ENCODE results near the gene WEE2. TPM values are rescaled to one million over a fixed set of nuclear protein-coding genes. Genes with fewer than 3 reads are reported as not detected.

Gene WEE2
- total and polyA plus RNA-seq, 8 donors = 0.37 TPM; not detected in 7

DNA sequence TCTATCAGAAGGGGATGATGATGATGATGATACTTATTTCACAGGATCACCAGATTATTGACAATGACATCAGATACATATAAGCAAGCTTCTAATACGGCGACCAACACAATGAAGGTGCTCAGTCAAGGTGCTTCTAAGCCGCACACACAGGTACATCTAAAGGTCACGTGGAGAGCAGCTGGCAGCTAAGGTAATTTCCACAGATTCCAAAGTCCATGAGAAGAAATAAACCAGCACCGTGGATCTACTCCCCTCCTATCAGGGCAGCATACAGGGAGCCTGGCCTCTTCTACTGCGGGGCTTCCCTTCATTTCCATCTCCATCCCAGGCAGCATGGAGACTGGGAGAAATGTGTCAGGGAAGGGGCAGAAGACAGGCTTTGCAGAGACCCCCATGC is 43.7 kb upstream of the WEE2 start:
- Histone ChIP-seq H3K4me3 (no peak overlapping the region), H3K27me3 (no peaks in the 10 kb centered on the region), H3K36me3 (peaks cover 19 to 88% (median 76%) of the 10 kb centered on the region in 4 donors), H3K27ac (peak overlapping the region; percentile 64 to 79 (median 70)), H3K4me1 (peaks cover 15 to 48% (median 19%) of the 10 kb centered on the region in 4 donors), H3K9me3 (no peaks in the 10 kb centered on the region)
- no peak for TF ChIP-seq POLR2A (IDR thresholded peaks at IDR 0.05)
- TF ChIP-seq EP300 (IDR thresholded peaks at IDR 0.05) = no peak
- peak in 2 of 3 donors; percentile 17 to 49 for TF ChIP-seq POLR2AphosphoS5 (IDR thresholded peaks at IDR 0.05)
- TF ChIP-seq, protein P1, sequence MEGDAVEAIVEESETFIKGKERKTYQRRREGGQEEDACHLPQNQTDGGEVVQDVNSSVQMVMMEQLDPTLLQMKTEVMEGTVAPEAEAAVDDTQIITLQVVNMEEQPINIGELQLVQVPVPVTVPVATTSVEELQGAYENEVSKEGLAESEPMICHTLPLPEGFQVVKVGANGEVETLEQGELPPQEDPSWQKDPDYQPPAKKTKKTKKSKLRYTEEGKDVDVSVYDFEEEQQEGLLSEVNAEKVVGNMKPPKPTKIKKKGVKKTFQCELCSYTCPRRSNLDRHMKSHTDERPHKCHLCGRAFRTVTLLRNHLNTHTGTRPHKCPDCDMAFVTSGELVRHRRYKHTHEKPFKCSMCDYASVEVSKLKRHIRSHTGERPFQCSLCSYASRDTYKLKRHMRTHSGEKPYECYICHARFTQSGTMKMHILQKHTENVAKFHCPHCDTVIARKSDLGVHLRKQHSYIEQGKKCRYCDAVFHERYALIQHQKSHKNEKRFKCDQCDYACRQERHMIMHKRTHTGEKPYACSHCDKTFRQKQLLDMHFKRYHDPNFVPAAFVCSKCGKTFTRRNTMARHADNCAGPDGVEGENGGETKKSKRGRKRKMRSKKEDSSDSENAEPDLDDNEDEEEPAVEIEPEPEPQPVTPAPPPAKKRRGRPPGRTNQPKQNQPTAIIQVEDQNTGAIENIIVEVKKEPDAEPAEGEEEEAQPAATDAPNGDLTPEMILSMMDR (IDR thresholded peaks at IDR 0.05) = no peak
- peak; percentile 51 to 69 for DNase-seq
- intact Hi-C loops (cut with DNase I; ENCODE audit: low total_unique reads) = no loop called here
- 35 to 78% (median 43%) methylated on average over 6 of the region's 6 CpGs for WGBS, 5 donors

DNA sequence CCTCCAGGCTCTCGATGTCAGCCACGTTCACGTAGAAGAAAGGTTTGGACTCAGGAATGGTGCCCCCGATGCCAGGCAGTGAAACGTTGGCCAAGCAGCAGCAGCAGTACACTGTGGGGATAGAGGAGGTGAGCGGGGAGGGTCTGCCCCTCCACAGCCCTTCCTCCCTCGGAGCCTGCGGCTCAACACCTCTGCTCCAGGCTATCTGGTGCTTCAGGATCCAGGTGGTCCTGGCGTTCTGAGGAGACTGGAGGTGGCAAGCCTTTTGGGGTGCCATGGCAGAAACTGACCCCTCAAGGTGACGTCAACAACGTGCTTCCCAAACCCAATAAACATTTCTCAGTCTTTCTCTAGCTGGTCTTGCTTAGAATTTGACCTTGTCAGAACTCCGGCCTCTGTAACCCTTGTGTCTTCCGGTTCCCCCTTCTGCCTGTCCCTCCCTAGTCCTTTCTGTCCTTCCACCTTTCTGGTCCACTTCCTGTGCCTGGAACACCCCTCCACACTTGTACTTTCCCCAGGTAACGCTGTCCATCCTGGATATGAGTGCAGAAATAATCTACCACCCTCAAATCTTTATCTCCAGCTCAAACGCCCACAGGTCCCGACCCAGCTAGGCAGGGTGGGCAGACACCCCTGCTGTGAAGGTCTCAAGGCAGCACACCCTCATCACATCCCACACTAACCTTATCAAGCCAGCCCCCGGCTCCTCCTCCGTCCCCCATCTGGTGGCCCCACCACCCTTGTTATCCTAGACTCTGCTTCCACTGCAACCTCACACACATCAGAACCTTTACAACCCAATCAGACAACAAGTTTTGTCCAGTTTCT is 42.7 kb upstream of the WEE2 start:
- 90 to 92% (median 91%) methylated on average over 18 of the region's 18 CpGs for WGBS, 5 donors
- no peak for DNase-seq
- no peaks in the 10 kb centered on the region for H3K9me3 ChIP-seq
- no peak for TF ChIP-seq POLR2A (IDR thresholded peaks at IDR 0.05)
- peak overlapping the region; percentile 57 to 79 (median 68) for H3K27ac ChIP-seq
- H3K36me3 ChIP-seq = peaks cover 19 to 81% (median 69%) of the 10 kb centered on the region in 4 donors
- no peaks in the 10 kb centered on the region for H3K27me3 ChIP-seq
- intact Hi-C loops (cut with DNase I; ENCODE audit: low total_unique reads) = no loop called here
- peaks cover 15 to 43% (median 19%) of the 10 kb centered on the region in 4 donors for H3K4me1 ChIP-seq
- no peak overlapping the region for H3K4me3 ChIP-seq

DNA sequence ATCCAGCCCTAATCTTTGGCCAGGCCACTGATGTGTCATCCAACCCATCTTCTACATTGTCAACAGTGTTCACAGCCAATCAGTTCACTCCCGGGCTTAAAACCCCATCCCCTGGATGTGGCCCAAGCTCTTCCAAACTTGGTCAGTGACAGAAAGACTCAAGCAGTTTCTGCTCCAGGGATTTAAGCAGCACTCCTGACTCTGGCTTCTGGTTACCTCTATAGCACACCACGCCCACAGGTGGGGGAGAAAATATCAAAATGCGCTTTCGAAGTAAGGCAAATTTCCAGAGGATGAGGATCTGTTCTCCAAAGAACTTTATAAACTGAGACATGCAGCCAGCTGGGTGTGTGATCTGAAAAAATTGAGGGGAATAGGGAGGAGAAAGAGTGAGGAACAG is 42.1 kb upstream of the WEE2 start:
- TF ChIP-seq POLR2AphosphoS5 (IDR thresholded peaks at IDR 0.05) (no peak), POLR2A (IDR thresholded peaks at IDR 0.05) (no peak), EP300 (IDR thresholded peaks at IDR 0.05) (no peak)
- TF ChIP-seq, protein P1 (IDR thresholded peaks at IDR 0.05) = no peak
- DNase-seq = no peak
- peaks cover 15 to 37% (median 19%) of the 10 kb centered on the region in 4 donors for H3K4me1 ChIP-seq
- H3K4me3 ChIP-seq = no peak overlapping the region
- peak overlapping the region in 1 of 5 donors; percentile 74 for H3K27ac ChIP-seq
- H3K9me3 ChIP-seq = no peaks in the 10 kb centered on the region
- H3K27me3 ChIP-seq = no peaks in the 10 kb centered on the region
- 82 to 91% (median 87%) methylated on average over 4 of the region's 4 CpGs for WGBS, 5 donors
- peaks cover 19 to 81% (median 73%) of the 10 kb centered on the region in 4 donors for H3K36me3 ChIP-seq
- intact Hi-C loops (cut with DNase I; ENCODE audit: low total_unique reads) = no loop called here

DNA sequence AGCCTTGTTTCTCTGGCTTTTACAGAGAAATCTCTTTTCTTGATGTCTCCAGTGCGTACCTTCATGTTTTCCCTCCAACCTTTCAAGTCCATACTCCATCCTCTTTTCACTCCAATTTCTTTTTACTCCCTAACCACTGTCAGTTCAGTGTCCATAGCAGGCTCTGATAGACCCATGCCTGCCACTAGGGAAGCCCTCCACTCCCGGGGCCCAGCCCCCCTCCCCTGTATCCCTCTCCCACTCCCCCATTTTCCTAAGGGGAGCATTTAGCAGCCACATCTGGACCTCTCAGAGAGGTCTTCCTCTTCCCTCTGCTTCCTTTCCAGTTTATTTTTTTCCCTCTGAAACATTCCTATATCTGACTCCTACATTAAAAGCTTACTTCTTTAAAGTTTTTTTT is 39.3 kb upstream of the WEE2 start:
- Histone ChIP-seq H3K27me3 (no peaks in the 10 kb centered on the region), H3K36me3 (peaks cover 11 to 83% (median 73%) of the 10 kb centered on the region in 4 donors), H3K27ac (no peak overlapping the region), H3K4me3 (no peak overlapping the region), H3K4me1 (peaks cover 7 to 20% (median 13%) of the 10 kb centered on the region in 4 donors), H3K9me3 (no peaks in the 10 kb centered on the region)
- TF ChIP-seq POLR2A (IDR thresholded peaks at IDR 0.05) (no peak), EP300 (IDR thresholded peaks at IDR 0.05) (no peak), POLR2AphosphoS5 (IDR thresholded peaks at IDR 0.05) (no peak)
- TF ChIP-seq, protein P1 (IDR thresholded peaks at IDR 0.05) = no peak
- DNase-seq = no peak
- 83 to 92% (median 90%) methylated on average over 2 of the region's 2 CpGs for WGBS, 5 donors
- intact Hi-C loops (cut with DNase I; ENCODE audit: low total_unique reads) = no loop called here

All from stomach (tissue), 9 donors.